Superior temporal gyrus (tissue), 1 donor: Measurements from ENCODE around the gene ZBTB25.

Experiments
- DNase-seq: peaks from one replicate; pipeline ENCODE4 v3.0.0-alpha.2; 2016; ENCODE audit errors: extremely low spot score

The ZBTB25 gene

GRCh38 chr14:64440494-64440893 is 63.1 kb downstream of the ZBTB25 start:
- DNase-seq: no peak

GRCh38 chr14:64439141-64439540 is 64.5 kb downstream of the ZBTB25 start:
- DNase-seq: no peak

- no peak for DNase-seq
Measured at GRCh38 chr14:64438181-64438841, 65.3 kb downstream of the ZBTB25 start.

GRCh38 chr14:64434528-64434927 is 69.1 kb downstream of the ZBTB25 start:
- no peak for DNase-seq

GRCh38 chr14:64423987-64424386 is 79.7 kb downstream of the ZBTB25 start:
- peak; percentile 47 for DNase-seq

- no peak for DNase-seq
Measured at GRCh38 chr14:64422756-64423155, 80.9 kb downstream of the ZBTB25 start.

GRCh38 chr14:64422005-64422404 is 81.6 kb downstream of the ZBTB25 start:
- no peak for DNase-seq

GRCh38 chr14:64421166-64421565 is 82.5 kb downstream of the ZBTB25 start:
- peak; percentile 48 for DNase-seq

GRCh38 chr14:64419003-64419402 is 84.6 kb downstream of the ZBTB25 start:
- no peak for DNase-seq

GRCh38 chr14:64417771-64418125 is 85.9 kb downstream of the ZBTB25 start:
- DNase-seq: no peak

- no peak for DNase-seq
Measured at GRCh38 chr14:64417055-64417770, 86.4 kb downstream of the ZBTB25 start.

- no peak for DNase-seq
Measured at GRCh38 chr14:64416348-64416932, 87.2 kb downstream of the ZBTB25 start.

- DNase-seq: no peak
Measured at GRCh38 chr14:64412237-64412636, 91.4 kb downstream of the ZBTB25 start.

GRCh38 chr14:64411001-64411400 is 92.6 kb downstream of the ZBTB25 start:
- no peak for DNase-seq

GRCh38 chr14:64410084-64410774 is 93.4 kb downstream of the ZBTB25 start:
- DNase-seq: no peak

GRCh38 chr14:64409126-64409920 is 94.3 kb downstream of the ZBTB25 start:
- DNase-seq: no peak

- DNase-seq: no peak
Measured at GRCh38 chr14:64407329-64407728, 96.3 kb downstream of the ZBTB25 start.

- no peak for DNase-seq
Measured at GRCh38 chr14:64405295-64405694, 98.3 kb downstream of the ZBTB25 start.

GRCh38 chr14:64401949-64402348 is 101.7 kb downstream of the ZBTB25 start:
- DNase-seq: no peak

- no peak for DNase-seq
Measured at GRCh38 chr14:64400829-64401459, 102.7 kb downstream of the ZBTB25 start.
